ENCODE measurements around the gene CCDC50.

Gene CCDC50

GRCh38 chr3:191292243-191293015 is 36.8 kb upstream of the CCDC50 start:
- H3K27me3 ChIP-seq (ENCODE audit: insufficient read depth, low read length, poor library complexity), result no peaks in the 10 kb centered on the region
- H3K4me2 ChIP-seq (ENCODE audit: insufficient read depth, low read length), result no peak overlapping the region
- no peak overlapping the region for H2AFZ ChIP-seq (ENCODE audit: low read depth, low read length)
- H3K9me3 ChIP-seq (ENCODE audit: insufficient read depth, low read length, severe bottlenecking), result no peaks in the 10 kb centered on the region
- H3K4me1 ChIP-seq (ENCODE audit: insufficient read depth, low read length), result no peaks in the 10 kb centered on the region
- H4K20me1 ChIP-seq (ENCODE audit: insufficient read depth, low read length), result no peaks in the 10 kb centered on the region
- no peak overlapping the region for H3K27ac ChIP-seq (ENCODE audit: low read length)
- no peak overlapping the region for H3K4me3 ChIP-seq (ENCODE audit: low read depth in 1 of 2, low read length in 2 of 2)
- no peak for TF ChIP-seq CTCF (IDR thresholded peaks at IDR 0.05; ENCODE audit: borderline replicate concordance, extremely low read depth, low read length, poor library complexity, severe bottlenecking)
- TF ChIP-seq EZH2 (IDR thresholded peaks at IDR 0.05; ENCODE audit: borderline replicate concordance, low read depth, low read length, severe bottlenecking), result no peak
- no peaks in the 10 kb centered on the region for H3K36me3 ChIP-seq (ENCODE audit: insufficient read depth, low read length)
- no peak overlapping the region for H3K9ac ChIP-seq (ENCODE audit: low read depth, low read length)
- ATAC-seq (ENCODE audit: insufficient read depth, low read depth), result no peak
- H3K79me2 ChIP-seq (ENCODE audit: insufficient read depth, low read length), result no peaks in the 10 kb centered on the region
- no peak for DNase-seq

GRCh38 chr3:191294291-191294690 is 34.9 kb upstream of the CCDC50 start:
- no peak for TF ChIP-seq CTCF (IDR thresholded peaks at IDR 0.05; ENCODE audit: borderline replicate concordance, extremely low read depth, low read length, poor library complexity, severe bottlenecking)
- no peak for TF ChIP-seq EZH2 (IDR thresholded peaks at IDR 0.05; ENCODE audit: borderline replicate concordance, low read depth, low read length, severe bottlenecking)
- H3K4me3 ChIP-seq (ENCODE audit: low read depth in 1 of 2, low read length in 2 of 2), result no peak overlapping the region
- DNase-seq, result no peak
- no peak overlapping the region for H3K27ac ChIP-seq (ENCODE audit: low read length)
- no peaks in the 10 kb centered on the region for H4K20me1 ChIP-seq (ENCODE audit: insufficient read depth, low read length)
- H3K4me2 ChIP-seq (ENCODE audit: insufficient read depth, low read length), result no peak overlapping the region
- H3K4me1 ChIP-seq (ENCODE audit: insufficient read depth, low read length), result no peaks in the 10 kb centered on the region
- H2AFZ ChIP-seq (ENCODE audit: low read depth, low read length), result no peak overlapping the region
- no peaks in the 10 kb centered on the region for H3K36me3 ChIP-seq (ENCODE audit: insufficient read depth, low read length)
- H3K9me3 ChIP-seq (ENCODE audit: insufficient read depth, low read length, severe bottlenecking), result no peaks in the 10 kb centered on the region
- H3K79me2 ChIP-seq (ENCODE audit: insufficient read depth, low read length), result no peaks in the 10 kb centered on the region
- H3K9ac ChIP-seq (ENCODE audit: low read depth, low read length), result no peak overlapping the region
- ATAC-seq (ENCODE audit: insufficient read depth, low read depth), result no peak
- H3K27me3 ChIP-seq (ENCODE audit: insufficient read depth, low read length, poor library complexity), result no peaks in the 10 kb centered on the region

- TF ChIP-seq EZH2 (IDR thresholded peaks at IDR 0.05; ENCODE audit: borderline replicate concordance, low read depth, low read length, severe bottlenecking), result no peak
- no peak for TF ChIP-seq CTCF (IDR thresholded peaks at IDR 0.05; ENCODE audit: borderline replicate concordance, extremely low read depth, low read length, poor library complexity, severe bottlenecking)
- Histone ChIP-seq H2AFZ (ENCODE audit: low read depth, low read length) (no peak overlapping the region), H3K79me2 (ENCODE audit: insufficient read depth, low read length) (no peaks in the 10 kb centered on the region), H3K27ac (ENCODE audit: low read length) (no peak overlapping the region), H3K27me3 (ENCODE audit: insufficient read depth, low read length, poor library complexity) (no peaks in the 10 kb centered on the region), H3K9me3 (ENCODE audit: insufficient read depth, low read length, severe bottlenecking) (no peaks in the 10 kb centered on the region), H3K4me1 (ENCODE audit: insufficient read depth, low read length) (no peaks in the 10 kb centered on the region), H4K20me1 (ENCODE audit: insufficient read depth, low read length) (no peaks in the 10 kb centered on the region), H3K4me3 (ENCODE audit: low read depth in 1 of 2, low read length in 2 of 2) (no peak overlapping the region), H3K4me2 (ENCODE audit: insufficient read depth, low read length) (no peak overlapping the region), H3K9ac (ENCODE audit: low read depth, low read length) (no peak overlapping the region), H3K36me3 (ENCODE audit: insufficient read depth, low read length) (no peaks in the 10 kb centered on the region)
- ATAC-seq (ENCODE audit: insufficient read depth, low read depth) (no peak), DNase-seq (no peak)
Measured at GRCh38 chr3:191296041-191296541, 33.1 kb upstream of the CCDC50 start.
